ENCODE data around the gene UBA6. TPM values are rescaled to one million over a fixed set of nuclear protein-coding genes. Genes with fewer than 3 reads are reported as not detected.

Gene UBA6
- total and polyA plus RNA-seq, 2 of the 4 experiments (the other 2 are of a cell fraction): 29.2 to 268 TPM

DNA sequence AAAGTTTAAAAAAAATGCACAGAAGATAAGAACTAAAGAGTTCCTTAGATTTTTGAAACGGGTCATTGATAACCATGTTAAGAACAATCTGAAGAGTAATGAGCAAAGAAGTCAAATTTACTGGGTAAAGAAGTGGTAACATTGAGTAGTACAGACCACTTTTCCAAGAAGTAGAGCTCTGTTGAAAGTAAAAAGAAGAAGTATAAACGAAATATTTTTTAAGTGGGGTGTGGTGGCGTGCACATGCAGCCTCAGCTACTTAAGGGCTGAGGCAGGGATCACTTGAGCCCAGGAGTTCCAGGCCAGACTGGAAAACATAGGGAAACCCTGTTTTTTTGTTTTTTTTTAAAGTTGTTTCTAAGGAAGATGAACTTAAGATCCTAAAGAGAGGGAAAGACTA lies 68.5 kb downstream of the UBA6 start:
- no CpG with 5 or more reads among the region's 3 CpGs for WGBS, 2 experiments (ENCODE audit: extremely low coverage in 2 of 2, insufficient read length in 1 of 2)
- no peak overlapping the region for H2AK5ac ChIP-seq (ENCODE audit: low read depth, low read length)
- intact Hi-C loops (cut with micrococcal nuclease) (no loop called here), dilution Hi-C loops (cut with HindIII; ENCODE audit: low sequenced_read_pairs, unreplicated experiment) (no loop called here), in situ Hi-C loops (cut with MboI; ENCODE audit: low sequenced_read_pairs) (no loop called here)
- H3K4me2 ChIP-seq (ENCODE audit: low read depth, low read length): no peak overlapping the region
- H3K9me3 ChIP-seq (ENCODE audit: control insufficient read depth, insufficient read depth, low read length): no peaks in the 10 kb centered on the region
- ATAC-seq (ENCODE audit: low read depth) (no peak), DNase-seq (no peak)
- no peak overlapping the region for H4K8ac ChIP-seq (ENCODE audit: low read depth in 2 of 2, low read length in 2 of 2)
- no peaks in the 10 kb centered on the region for H4K20me1 ChIP-seq (ENCODE audit: insufficient read depth, low read length)
- H4K5ac ChIP-seq (ENCODE audit: low read depth, low read length): no peak overlapping the region
- no peaks in the 10 kb centered on the region for H3K9me1 ChIP-seq (ENCODE audit: insufficient read depth, low read length)
- H3K23ac ChIP-seq (ENCODE audit: low read depth, low read length): no peak overlapping the region
- H4K91ac ChIP-seq (ENCODE audit: insufficient read depth, low read depth, low read length): no peak overlapping the region
- H3K79me1 ChIP-seq (ENCODE audit: low read depth in 1 of 2, low read length in 2 of 2): no peaks in the 10 kb centered on the region
- no peak overlapping the region for H2BK5ac ChIP-seq (ENCODE audit: low read depth, low read length, poor library complexity, severe bottlenecking)
- H2BK20ac ChIP-seq (ENCODE audit: low read depth, low read length): no peak overlapping the region
- BruUV-seq (replicated peaks): no TSS peak
- TF ChIP-seq, protein P1, sequence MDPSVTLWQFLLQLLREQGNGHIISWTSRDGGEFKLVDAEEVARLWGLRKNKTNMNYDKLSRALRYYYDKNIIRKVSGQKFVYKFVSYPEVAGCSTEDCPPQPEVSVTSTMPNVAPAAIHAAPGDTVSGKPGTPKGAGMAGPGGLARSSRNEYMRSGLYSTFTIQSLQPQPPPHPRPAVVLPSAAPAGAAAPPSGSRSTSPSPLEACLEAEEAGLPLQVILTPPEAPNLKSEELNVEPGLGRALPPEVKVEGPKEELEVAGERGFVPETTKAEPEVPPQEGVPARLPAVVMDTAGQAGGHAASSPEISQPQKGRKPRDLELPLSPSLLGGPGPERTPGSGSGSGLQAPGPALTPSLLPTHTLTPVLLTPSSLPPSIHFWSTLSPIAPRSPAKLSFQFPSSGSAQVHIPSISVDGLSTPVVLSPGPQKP (IDR thresholded peaks at IDR 0.05; ENCODE audit: borderline replicate concordance, low read depth, low read length): no peak
- TF ChIP-seq BHLHE40 (IDR thresholded peaks at IDR 0.05; ENCODE audit: low read depth, low read length) (no peak), CTCF (conservative IDR thresholded peaks at IDR 0.05; ENCODE audit: low read depth, low read length) (no peak), MXI1 (IDR thresholded peaks at IDR 0.05; ENCODE audit: borderline replicate concordance, low read depth, low read length) (no peak), USF2 (IDR thresholded peaks at IDR 0.05; ENCODE audit: low read depth, low read length) (no peak), RCOR1 (IDR thresholded peaks at IDR 0.05; ENCODE audit: insufficient replicate concordance, low read length) (no peak)
- CTCF ChIA-PET: no interaction called here
- H3K18ac ChIP-seq (ENCODE audit: low read depth, low read length): no peak overlapping the region
- H3K14ac ChIP-seq (replicated peaks; ENCODE audit: low read depth, low read length): no peak overlapping the region
- H3K4ac ChIP-seq (ENCODE audit: low read depth, low read length): no peak overlapping the region
- H2AK9ac ChIP-seq (replicated peaks; ENCODE audit: low read depth, low read length, poor library complexity): no peak overlapping the region
- H3K9ac ChIP-seq (ENCODE audit: low read depth, low read length): no peak overlapping the region
- H3K27me3 ChIP-seq (ENCODE audit: control insufficient read depth, insufficient read depth, low read length): no peaks in the 10 kb centered on the region
- no peak overlapping the region for H2AFZ ChIP-seq (replicated peaks; ENCODE audit: low read length, poor library complexity)
- no peak overlapping the region for H3K4me3 ChIP-seq (ENCODE audit: insufficient read depth, low read depth, low read length)
- H3K4me1 ChIP-seq (ENCODE audit: control insufficient read depth, insufficient read depth, low read length): no peaks in the 10 kb centered on the region
- H3K27ac ChIP-seq (ENCODE audit: insufficient read depth, low read length): no peak overlapping the region
- H3K56ac ChIP-seq (ENCODE audit: extremely low read depth, insufficient read depth, low read length): no peak overlapping the region
- peaks cover 6% of the 10 kb centered on the region for H3K36me3 ChIP-seq (ENCODE audit: control insufficient read depth, insufficient read depth, low read length)
- POLR2A ChIA-PET (ENCODE audit: unreplicated experiment): no interaction called here
- H2BK15ac ChIP-seq (ENCODE audit: low read depth, low read length): no peak overlapping the region
- H2BK120ac ChIP-seq (ENCODE audit: low read depth, low read length): no peak overlapping the region
